ENCODE data around the gene OR10A6. TPM values are rescaled to one million over a fixed set of nuclear protein-coding genes. Genes with fewer than 3 reads are reported as not detected.

OR10A6 gene, protein sequence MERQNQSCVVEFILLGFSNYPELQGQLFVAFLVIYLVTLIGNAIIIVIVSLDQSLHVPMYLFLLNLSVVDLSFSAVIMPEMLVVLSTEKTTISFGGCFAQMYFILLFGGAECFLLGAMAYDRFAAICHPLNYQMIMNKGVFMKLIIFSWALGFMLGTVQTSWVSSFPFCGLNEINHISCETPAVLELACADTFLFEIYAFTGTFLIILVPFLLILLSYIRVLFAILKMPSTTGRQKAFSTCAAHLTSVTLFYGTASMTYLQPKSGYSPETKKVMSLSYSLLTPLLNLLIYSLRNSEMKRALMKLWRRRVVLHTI
- under 0.01 and 0.29 TPM in 2 replicates for total RNA-seq

DNA sequence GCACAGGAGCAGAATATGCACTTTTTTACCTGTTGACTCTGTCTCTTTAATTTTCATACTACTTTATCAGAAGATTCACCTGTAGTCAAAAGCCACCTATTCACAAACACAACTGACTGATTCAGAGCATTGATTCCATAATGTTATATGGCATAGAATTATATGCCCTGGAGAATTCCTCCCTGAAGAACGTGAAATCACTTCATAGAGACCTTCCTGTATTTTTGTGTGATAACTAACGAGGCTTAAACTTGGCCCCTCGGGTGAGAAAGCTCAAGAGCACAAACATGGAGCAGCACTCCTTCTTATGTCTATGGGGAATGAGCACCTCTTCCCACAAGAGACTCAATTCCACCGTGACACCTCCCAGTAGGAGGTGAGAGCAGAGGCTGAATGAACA is at the start of gene OR10A6:
TSS of gene OR10A6 (minus strand) at position 101 of the 400 bp plus-strand sequence. CDS start 2,606 bp downstream, outside the sequence.
- H3K4me3 ChIP-seq (ENCODE audit: insufficient read depth, low read length): no peak within 1 kb of the TSS
- TF ChIP-seq, protein P1, sequence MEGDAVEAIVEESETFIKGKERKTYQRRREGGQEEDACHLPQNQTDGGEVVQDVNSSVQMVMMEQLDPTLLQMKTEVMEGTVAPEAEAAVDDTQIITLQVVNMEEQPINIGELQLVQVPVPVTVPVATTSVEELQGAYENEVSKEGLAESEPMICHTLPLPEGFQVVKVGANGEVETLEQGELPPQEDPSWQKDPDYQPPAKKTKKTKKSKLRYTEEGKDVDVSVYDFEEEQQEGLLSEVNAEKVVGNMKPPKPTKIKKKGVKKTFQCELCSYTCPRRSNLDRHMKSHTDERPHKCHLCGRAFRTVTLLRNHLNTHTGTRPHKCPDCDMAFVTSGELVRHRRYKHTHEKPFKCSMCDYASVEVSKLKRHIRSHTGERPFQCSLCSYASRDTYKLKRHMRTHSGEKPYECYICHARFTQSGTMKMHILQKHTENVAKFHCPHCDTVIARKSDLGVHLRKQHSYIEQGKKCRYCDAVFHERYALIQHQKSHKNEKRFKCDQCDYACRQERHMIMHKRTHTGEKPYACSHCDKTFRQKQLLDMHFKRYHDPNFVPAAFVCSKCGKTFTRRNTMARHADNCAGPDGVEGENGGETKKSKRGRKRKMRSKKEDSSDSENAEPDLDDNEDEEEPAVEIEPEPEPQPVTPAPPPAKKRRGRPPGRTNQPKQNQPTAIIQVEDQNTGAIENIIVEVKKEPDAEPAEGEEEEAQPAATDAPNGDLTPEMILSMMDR (IDR thresholded peaks at IDR 0.05; ENCODE audit: extremely low read depth, low read depth, low read length): no peak
- no peak within 1 kb of the TSS for H2AFZ ChIP-seq (ENCODE audit: low read length)
- no peak for DNase-seq (ENCODE audit: insufficient read length, low spot score, missing footprints)
- H3K9me3 ChIP-seq (ENCODE audit: low read depth, low read length): no peaks in the 10 kb centered on the region
- H3K27ac ChIP-seq (ENCODE audit: low read depth, low read length): no peak within 1 kb of the TSS
- H3K4me2 ChIP-seq (ENCODE audit: insufficient read depth, low read length): no peak within 1 kb of the TSS
- no peaks in the 10 kb centered on the region for H3K36me3 ChIP-seq (ENCODE audit: insufficient read depth, low read length)
- no peaks in the 10 kb centered on the region for H4K20me1 ChIP-seq (ENCODE audit: insufficient read depth, low read length)
- H3K79me2 ChIP-seq (ENCODE audit: insufficient read depth, low read length): no peaks in the 10 kb centered on the region
- H3K4me1 ChIP-seq (ENCODE audit: insufficient read depth, low read length): no peaks in the 10 kb centered on the region
- no peaks in the 10 kb centered on the region for H3K27me3 ChIP-seq (ENCODE audit: insufficient read depth, low read length)

DNA sequence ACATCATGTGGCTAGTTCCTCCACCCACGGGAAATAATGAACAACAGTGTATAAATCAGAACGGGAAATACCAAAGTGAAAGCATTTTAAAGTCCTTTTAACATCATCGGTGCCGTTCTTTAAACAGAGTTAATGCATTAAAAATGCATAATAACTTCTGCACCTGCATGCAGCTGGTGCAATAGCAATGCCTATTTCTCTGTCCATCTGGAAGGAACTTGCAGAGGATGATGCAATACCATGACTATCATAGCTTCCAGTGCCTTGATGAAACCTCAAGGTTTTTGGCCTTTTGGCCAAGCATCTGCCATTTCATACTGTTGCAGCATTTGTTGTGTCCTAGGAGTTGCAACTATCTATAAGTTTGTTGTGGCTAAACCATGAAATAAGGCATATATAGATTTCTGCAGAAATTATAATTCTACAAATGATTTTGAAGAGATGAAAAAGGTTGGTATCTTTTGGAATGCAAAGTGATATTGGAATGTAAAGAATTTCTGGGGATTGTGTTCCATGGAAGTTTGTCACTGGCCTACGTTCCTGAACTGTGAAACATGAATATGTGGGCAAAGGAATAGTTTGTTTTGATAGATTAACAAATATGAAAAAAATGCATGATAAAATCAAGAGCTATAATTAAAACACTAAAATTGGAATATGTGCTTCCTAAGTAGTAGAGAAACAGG is 46.3 kb upstream of the OR10A6 start:
- DNase-seq (ENCODE audit: insufficient read length, low spot score, missing footprints): peak; percentile 26
- Histone ChIP-seq H3K27me3 (ENCODE audit: insufficient read depth, low read length) (no peaks in the 10 kb centered on the region), H3K36me3 (ENCODE audit: insufficient read depth, low read length) (no peaks in the 10 kb centered on the region), H3K4me1 (ENCODE audit: insufficient read depth, low read length) (peaks cover 30% of the 10 kb centered on the region), H3K79me2 (ENCODE audit: insufficient read depth, low read length) (no peaks in the 10 kb centered on the region), H2AFZ (ENCODE audit: low read length) (no peak overlapping the region), H3K4me2 (ENCODE audit: insufficient read depth, low read length) (peak overlapping the region; percentile 68), H4K20me1 (ENCODE audit: insufficient read depth, low read length) (no peaks in the 10 kb centered on the region), H3K4me3 (ENCODE audit: insufficient read depth, low read length) (peak overlapping the region; percentile 4), H3K9me3 (ENCODE audit: low read depth, low read length) (no peaks in the 10 kb centered on the region), H3K27ac (ENCODE audit: low read depth, low read length) (peak overlapping the region; percentile 79)
- TF ChIP-seq, protein P1 (IDR thresholded peaks at IDR 0.05; ENCODE audit: extremely low read depth, low read depth, low read length): no peak

DNA sequence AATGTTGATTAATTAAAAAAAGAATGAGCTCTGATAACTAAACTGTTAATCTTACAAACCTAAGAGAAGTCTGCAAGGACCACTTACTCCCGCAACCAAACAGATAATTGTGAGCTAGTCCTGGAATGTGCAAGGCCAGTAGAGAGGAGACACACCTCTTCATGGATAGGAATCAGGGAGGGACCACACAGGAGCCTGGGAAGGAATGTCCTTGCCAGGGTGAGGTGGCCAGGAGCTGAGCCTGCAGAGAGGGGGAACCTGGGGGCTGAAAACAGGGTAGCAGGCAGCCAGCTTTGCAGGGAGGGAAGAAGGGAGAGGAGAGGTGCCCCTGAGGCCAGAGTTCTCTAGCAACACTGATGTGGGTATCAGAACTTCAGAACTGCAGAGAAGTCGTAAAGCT is 43.6 kb upstream of the OR10A6 start:
- peaks cover 42% of the 10 kb centered on the region for H3K4me1 ChIP-seq (ENCODE audit: insufficient read depth, low read length)
- H3K4me2 ChIP-seq (ENCODE audit: insufficient read depth, low read length): no peak overlapping the region
- no peaks in the 10 kb centered on the region for H3K9me3 ChIP-seq (ENCODE audit: low read depth, low read length)
- H3K27ac ChIP-seq (ENCODE audit: low read depth, low read length): no peak overlapping the region
- H2AFZ ChIP-seq (ENCODE audit: low read length): peak overlapping the region; percentile 47
- no peaks in the 10 kb centered on the region for H3K79me2 ChIP-seq (ENCODE audit: insufficient read depth, low read length)
- no peaks in the 10 kb centered on the region for H3K36me3 ChIP-seq (ENCODE audit: insufficient read depth, low read length)
- H4K20me1 ChIP-seq (ENCODE audit: insufficient read depth, low read length): no peaks in the 10 kb centered on the region
- no peaks in the 10 kb centered on the region for H3K27me3 ChIP-seq (ENCODE audit: insufficient read depth, low read length)
- DNase-seq (ENCODE audit: insufficient read length, low spot score, missing footprints): no peak
- no peak overlapping the region for H3K4me3 ChIP-seq (ENCODE audit: insufficient read depth, low read length)
- TF ChIP-seq, protein P1 (IDR thresholded peaks at IDR 0.05; ENCODE audit: extremely low read depth, low read depth, low read length): no peak

DNA sequence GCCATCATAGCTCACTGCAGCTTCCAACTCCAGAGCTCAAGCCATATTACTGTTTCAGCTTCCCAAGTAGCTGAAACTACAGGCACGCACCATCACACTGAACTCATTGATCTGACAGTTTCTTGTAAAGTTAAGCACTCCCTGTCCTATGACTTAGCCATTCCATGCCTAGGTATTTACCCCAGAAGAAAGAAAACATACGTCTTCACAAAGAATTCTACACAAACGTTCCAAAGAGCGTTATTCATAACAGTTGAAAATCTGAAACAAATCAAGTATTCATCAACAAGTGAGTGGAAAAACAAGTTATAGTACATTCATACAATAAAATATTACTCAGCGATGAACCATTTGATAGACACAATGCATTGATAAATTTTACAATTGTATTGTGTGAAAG is 41.9 kb upstream of the OR10A6 start:
- Histone ChIP-seq H2AFZ (ENCODE audit: low read length) (no peak overlapping the region), H3K4me1 (ENCODE audit: insufficient read depth, low read length) (peaks cover 52% of the 10 kb centered on the region), H3K4me3 (ENCODE audit: insufficient read depth, low read length) (no peak overlapping the region), H3K27me3 (ENCODE audit: insufficient read depth, low read length) (no peaks in the 10 kb centered on the region), H3K79me2 (ENCODE audit: insufficient read depth, low read length) (no peaks in the 10 kb centered on the region), H3K4me2 (ENCODE audit: insufficient read depth, low read length) (peak overlapping the region; percentile 17), H3K9me3 (ENCODE audit: low read depth, low read length) (no peaks in the 10 kb centered on the region), H4K20me1 (ENCODE audit: insufficient read depth, low read length) (no peaks in the 10 kb centered on the region), H3K27ac (ENCODE audit: low read depth, low read length) (peak overlapping the region; percentile 83), H3K36me3 (ENCODE audit: insufficient read depth, low read length) (no peaks in the 10 kb centered on the region)
- no peak for DNase-seq (ENCODE audit: insufficient read length, low spot score, missing footprints)
- TF ChIP-seq, protein P1 (IDR thresholded peaks at IDR 0.05; ENCODE audit: extremely low read depth, low read depth, low read length): no peak
